HG03565 (cell line): Measurements from ENCODE around the gene SNX30.

Experiments used
- ATAC-seq: cut with Tn5 transposase; IDR thresholded peaks from one replicate; pipeline ENCODE4 v1.9.1; 2021; ENCODE audit warnings: mild to moderate bottlenecking, moderate library complexity; ENCODE audit not compliant: unreplicated experiment

Gene SNX30

GRCh38 chr9:112819635-112820496, 69.3 kb downstream of the SNX30 start:
- ATAC-seq, result peak; percentile 80

GRCh38 chr9:112820881-112821280, 70.3 kb downstream of the SNX30 start:
- no peak for ATAC-seq

GRCh38 chr9:112822618-112823017, 72.1 kb downstream of the SNX30 start:
- ATAC-seq, result no peak

- ATAC-seq, result no peak
Observed at GRCh38 chr9:112823257-112823656, 72.7 kb downstream of the SNX30 start.

GRCh38 chr9:112831281-112831851, 80.8 kb downstream of the SNX30 start:
- no peak for ATAC-seq

GRCh38 chr9:112831969-112832368, 81.4 kb downstream of the SNX30 start:
- ATAC-seq, result no peak

GRCh38 chr9:112833081-112833480, 82.5 kb downstream of the SNX30 start:
- no peak for ATAC-seq

- no peak for ATAC-seq
Observed at GRCh38 chr9:112836394-112836793, 85.8 kb downstream of the SNX30 start.

GRCh38 chr9:112838342-112838741, 87.8 kb downstream of the SNX30 start:
- no peak for ATAC-seq

- ATAC-seq, result no peak
Observed at GRCh38 chr9:112839331-112839730, 88.8 kb downstream of the SNX30 start.

GRCh38 chr9:112841261-112841660, 90.7 kb downstream of the SNX30 start:
- ATAC-seq, result no peak

- ATAC-seq, result no peak
Observed at GRCh38 chr9:112842555-112842954, 92.0 kb downstream of the SNX30 start.

- peak; percentile 46 for ATAC-seq
Observed at GRCh38 chr9:112844771-112845542, 94.4 kb downstream of the SNX30 start.

- no peak for ATAC-seq
Observed at GRCh38 chr9:112846528-112847488, 96.2 kb downstream of the SNX30 start.

GRCh38 chr9:112848316-112849151, 98.0 kb downstream of the SNX30 start:
- ATAC-seq, result no peak

- no peak for ATAC-seq
Observed at GRCh38 chr9:112849363-112849922, 98.9 kb downstream of the SNX30 start.

GRCh38 chr9:112850840-112851239, 100.3 kb downstream of the SNX30 start:
- no peak for ATAC-seq

GRCh38 chr9:112852741-112853504, 102.4 kb downstream of the SNX30 start:
- no peak for ATAC-seq
